Stimulated activated CD8-positive, alpha-beta memory T cell treated with anti-CD3 and anti-CD28 coated beads, Interleukin-7, amount 100 ng/mL, for 48 hours (primary cell): ENCODE results near the gene MYRIP.
"Not testable (repeated sequence)": the region's sequence is repeated elsewhere in the genome, so short reads cannot be mapped to it uniquely, and the experiment has no call there.

Experiments used
- DNase-seq, 2 donors: peaks; one replicate each; pipeline ENCODE4 v3.0.0-alpha.2; 2020; ENCODE audit warnings: low read depth in 1 of 2; ENCODE audit errors: extremely low read depth in 1 of 2

Gene MYRIP

GRCh38 chr3:40258555-40258954 is 449.1 kb downstream of the MYRIP start:
- no peak for DNase-seq

- no peak for DNase-seq
Observed at GRCh38 chr3:40262331-40262730, 452.9 kb downstream of the MYRIP start.

- DNase-seq, result no peak
Observed at GRCh38 chr3:40264451-40264850, 455.0 kb downstream of the MYRIP start.

GRCh38 chr3:40265181-40265580 is 455.8 kb downstream of the MYRIP start:
- DNase-seq, result no peak

GRCh38 chr3:40267937-40268724 is 458.7 kb downstream of the MYRIP start:
- DNase-seq, result no peak

GRCh38 chr3:40268802-40269524 is 459.6 kb downstream of the MYRIP start:
- no peak for DNase-seq

- DNase-seq, result no peak
Observed at GRCh38 chr3:40278791-40279190, 469.4 kb downstream of the MYRIP start.

GRCh38 chr3:40281995-40282394 is 472.6 kb downstream of the MYRIP start:
- no peak for DNase-seq

GRCh38 chr3:40283057-40283456 is 473.6 kb downstream of the MYRIP start:
- not testable (repeated sequence) for DNase-seq

GRCh38 chr3:40287248-40287647 is 477.8 kb downstream of the MYRIP start:
- no peak for DNase-seq

GRCh38 chr3:40290396-40290795 is 481.0 kb downstream of the MYRIP start:
- DNase-seq, result no peak

- no peak for DNase-seq
Observed at GRCh38 chr3:40291471-40291870, 482.1 kb downstream of the MYRIP start.

GRCh38 chr3:40292637-40293349 is 483.4 kb downstream of the MYRIP start:
- DNase-seq, result no peak

- DNase-seq, result no peak
Observed at GRCh38 chr3:40294434-40294833, 485.0 kb downstream of the MYRIP start.

GRCh38 chr3:40298075-40298474 is 488.7 kb downstream of the MYRIP start:
- DNase-seq, result no peak

- no peak for DNase-seq
Observed at GRCh38 chr3:40299130-40299720, 489.8 kb downstream of the MYRIP start.

GRCh38 chr3:40299721-40300335 is 490.4 kb downstream of the MYRIP start:
- no peak for DNase-seq

GRCh38 chr3:40302784-40303183 is 493.4 kb downstream of the MYRIP start:
- no peak for DNase-seq

- DNase-seq, result no peak
Observed at GRCh38 chr3:40304352-40304751, 494.9 kb downstream of the MYRIP start.

GRCh38 chr3:40306336-40306735 is 496.9 kb downstream of the MYRIP start:
- DNase-seq, result no peak

GRCh38 chr3:40307176-40307575 is 497.8 kb downstream of the MYRIP start:
- DNase-seq, result no peak
